ENCODE measurements around the gene SYNE2.

Gene SYNE2

GRCh38 chr14:64225151-64225757 lies 372.4 kb downstream of the SYNE2 start:
- DNase-seq, result no peak

- DNase-seq, result no peak
Measured at GRCh38 chr14:64227856-64228255, 375.1 kb downstream of the SYNE2 start.

- no peak for DNase-seq
Measured at GRCh38 chr14:64229489-64229888, 376.7 kb downstream of the SYNE2 start.

- no peak for DNase-seq
Measured at GRCh38 chr14:64232095-64232838, 379.5 kb downstream of the SYNE2 start.

GRCh38 chr14:64232944-64233343 lies 380.1 kb downstream of the SYNE2 start:
- DNase-seq, result no peak

GRCh38 chr14:64233531-64234190 lies 380.9 kb downstream of the SYNE2 start:
- DNase-seq, result no peak

- DNase-seq, result peak; percentile 45
Measured at GRCh38 chr14:64234877-64235651, 382.3 kb downstream of the SYNE2 start.

GRCh38 chr14:64235652-64236640 lies 383.1 kb downstream of the SYNE2 start:
- DNase-seq, result no peak

GRCh38 chr14:64238049-64238448 lies 385.2 kb downstream of the SYNE2 start:
- no peak for DNase-seq

- no peak for DNase-seq
Measured at GRCh38 chr14:64238631-64239030, 385.8 kb downstream of the SYNE2 start.

GRCh38 chr14:64244279-64244678 lies 391.5 kb downstream of the SYNE2 start:
- no peak for DNase-seq

GRCh38 chr14:64245491-64245890 lies 392.7 kb downstream of the SYNE2 start:
- DNase-seq, result no peak

GRCh38 chr14:64246688-64247087 lies 393.9 kb downstream of the SYNE2 start:
- no peak for DNase-seq

GRCh38 chr14:64247195-64247594 lies 394.4 kb downstream of the SYNE2 start:
- no peak for DNase-seq

GRCh38 chr14:64248689-64249088 lies 395.9 kb downstream of the SYNE2 start:
- DNase-seq, result no peak

GRCh38 chr14:64249363-64249762 lies 396.6 kb downstream of the SYNE2 start:
- no peak for DNase-seq

GRCh38 chr14:64253672-64254071 lies 400.9 kb downstream of the SYNE2 start:
- DNase-seq, result no peak

GRCh38 chr14:64255756-64256155 lies 403.0 kb downstream of the SYNE2 start:
- DNase-seq, result no peak

GRCh38 chr14:64260418-64260817 lies 407.6 kb downstream of the SYNE2 start:
- no peak for DNase-seq

- no peak for DNase-seq
Measured at GRCh38 chr14:64265222-64265621, 412.4 kb downstream of the SYNE2 start.

- DNase-seq, result no peak
Measured at GRCh38 chr14:64266239-64266638, 413.4 kb downstream of the SYNE2 start.

- no peak for DNase-seq
Measured at GRCh38 chr14:64272019-64272418, 419.2 kb downstream of the SYNE2 start.
